Mucosa of stomach (tissue), 1 donor: ENCODE data around the gene C2orf78.
"Not testable (repeated sequence)": the region's sequence is repeated elsewhere in the genome, so short reads cannot be mapped to it uniquely, and the experiment has no call there.

Source experiments
- H3K27me3 ChIP-seq: one replicate; pipeline ENCODE4 v1.7.0; 2013; ENCODE audit warnings: mild to moderate bottlenecking, low read length; ENCODE audit not compliant: control insufficient read depth, insufficient read depth
- H3K36me3 ChIP-seq: one replicate; pipeline ENCODE4 v1.7.0; 2013; ENCODE audit warnings: low read length; ENCODE audit not compliant: control insufficient read depth, insufficient read depth
- H3K4me1 ChIP-seq: one replicate; pipeline ENCODE4 v1.7.0; 2013; ENCODE audit warnings: mild to moderate bottlenecking, low read length; ENCODE audit not compliant: control insufficient read depth, insufficient read depth
- H3K4me3 ChIP-seq: one replicate; pipeline ENCODE4 v1.7.0; 2013; ENCODE audit warnings: low read length
- H3K9ac ChIP-seq: one replicate; pipeline ENCODE4 v1.7.0; 2013; ENCODE audit warnings: mild to moderate bottlenecking, low read length, moderate library complexity
- H3K9me3 ChIP-seq: one replicate; pipeline ENCODE4 v1.7.0; 2013; ENCODE audit warnings: mild to moderate bottlenecking, low read length, moderate library complexity; ENCODE audit not compliant: control insufficient read depth
- donor health status: Pancreatic carcinoma.

C2orf78 gene

GRCh38 chr2:73764945-73765344, 19.0 kb upstream of the C2orf78 start:
- Histone ChIP-seq H3K36me3 (peaks cover 7% of the 10 kb centered on the region), H3K4me3 (no peak overlapping the region), H3K27me3 (no peaks in the 10 kb centered on the region)

GRCh38 chr2:73766349-73766748, 17.6 kb upstream of the C2orf78 start:
- Histone ChIP-seq H3K9ac (no peak overlapping the region), H3K4me1 (no peaks in the 10 kb centered on the region), H3K36me3 (peaks cover 7% of the 10 kb centered on the region), H3K9me3 (no peaks in the 10 kb centered on the region), H3K27me3 (no peaks in the 10 kb centered on the region), H3K4me3 (no peak overlapping the region)

More at GRCh38 chr2:73764945-73765344, 19.0 kb upstream of the C2orf78 start:
- Histone ChIP-seq H3K4me1 (no peaks in the 10 kb centered on the region), H3K9me3 (no peaks in the 10 kb centered on the region), H3K9ac (no peak overlapping the region)

- Histone ChIP-seq H3K36me3 (peaks cover 7% of the 10 kb centered on the region), H3K9me3 (no peaks in the 10 kb centered on the region), H3K4me1 (no peaks in the 10 kb centered on the region)
Measured at GRCh38 chr2:73766994-73767393, 17.0 kb upstream of the C2orf78 start.

GRCh38 chr2:73770725-73771124, 13.3 kb upstream of the C2orf78 start:
- no peaks in the 10 kb centered on the region for H3K4me1 ChIP-seq
- no peak overlapping the region for H3K9ac ChIP-seq
- H3K9me3 ChIP-seq = no peaks in the 10 kb centered on the region
- H3K4me3 ChIP-seq = no peak overlapping the region
- H3K36me3 ChIP-seq = no peaks in the 10 kb centered on the region
- no peaks in the 10 kb centered on the region for H3K27me3 ChIP-seq

More at GRCh38 chr2:73766994-73767393, 17.0 kb upstream of the C2orf78 start:
- no peaks in the 10 kb centered on the region for H3K27me3 ChIP-seq
- no peak overlapping the region for H3K9ac ChIP-seq
- H3K4me3 ChIP-seq = no peak overlapping the region

- no peaks in the 10 kb centered on the region for H3K4me1 ChIP-seq
- H3K27me3 ChIP-seq = no peaks in the 10 kb centered on the region
- no peaks in the 10 kb centered on the region for H3K36me3 ChIP-seq
- no peak overlapping the region for H3K9ac ChIP-seq
- no peaks in the 10 kb centered on the region for H3K9me3 ChIP-seq
- no peak overlapping the region for H3K4me3 ChIP-seq
Measured at GRCh38 chr2:73772819-73773218, 11.2 kb upstream of the C2orf78 start.

- Histone ChIP-seq H3K9me3 (no peaks in the 10 kb centered on the region), H3K9ac (no peak overlapping the region), H3K4me3 (no peak overlapping the region), H3K27me3 (no peaks in the 10 kb centered on the region), H3K36me3 (no peaks in the 10 kb centered on the region), H3K4me1 (peaks cover 8% of the 10 kb centered on the region)
Measured at GRCh38 chr2:73776381-73776780, 7.6 kb upstream of the C2orf78 start.

GRCh38 chr2:73776869-73777519, 7.0 kb upstream of the C2orf78 start:
- H3K9me3 ChIP-seq = no peaks in the 10 kb centered on the region
- no peak overlapping the region for H3K9ac ChIP-seq
- H3K36me3 ChIP-seq = no peaks in the 10 kb centered on the region
- H3K27me3 ChIP-seq = no peaks in the 10 kb centered on the region
- no peak overlapping the region for H3K4me3 ChIP-seq
- H3K4me1 ChIP-seq = peaks cover 8% of the 10 kb centered on the region

GRCh38 chr2:73778867-73779466, 5.0 kb upstream of the C2orf78 start:
- H3K9me3 ChIP-seq, H3K36me3 ChIP-seq, H3K4me1 ChIP-seq, H3K27me3 ChIP-seq: not testable (repeated sequence)
- H3K9ac ChIP-seq = peak overlapping the region; percentile 96
- H3K4me3 ChIP-seq = peak overlapping the region; percentile 85

GRCh38 chr2:73779467-73780236, 4.3 kb upstream of the C2orf78 start, which contains the start of gene DUSP11:
Gene DUSP11, minus strand, starts transcription at chr2:73780103. Its CDS starts 129 bp downstream, at chr2:73779974.
- Histone ChIP-seq H3K4me1 (peaks cover 8% of the 10 kb centered on the region), H3K27me3 (no peaks in the 10 kb centered on the region), H3K4me3 (peak within 1 kb of the TSS; percentile 85), H3K9me3 (no peaks in the 10 kb centered on the region), H3K36me3 (no peaks in the 10 kb centered on the region), H3K9ac (peak within 1 kb of the TSS; percentile 96)

- H3K36me3 ChIP-seq = no peaks in the 10 kb centered on the region
- H3K4me3 ChIP-seq = peak overlapping the region; percentile 85
- no peaks in the 10 kb centered on the region for H3K9me3 ChIP-seq
- peaks cover 8% of the 10 kb centered on the region for H3K4me1 ChIP-seq
- no peaks in the 10 kb centered on the region for H3K27me3 ChIP-seq
- H3K9ac ChIP-seq = peak overlapping the region; percentile 96
Measured at GRCh38 chr2:73780237-73780582, 3.8 kb upstream of the C2orf78 start.

GRCh38 chr2:73783402-73783801, 581 bp upstream of the C2orf78 start:
- H3K9ac ChIP-seq, H3K9me3 ChIP-seq, H3K36me3 ChIP-seq, H3K27me3 ChIP-seq, H3K4me1 ChIP-seq, H3K4me3 ChIP-seq: not testable (repeated sequence)

GRCh38 chr2:73811878-73812277, 27.9 kb downstream of the C2orf78 start:
- Histone ChIP-seq H3K9ac (no peak overlapping the region), H3K36me3 (no peaks in the 10 kb centered on the region), H3K9me3 (no peaks in the 10 kb centered on the region), H3K27me3 (no peaks in the 10 kb centered on the region), H3K4me1 (no peaks in the 10 kb centered on the region), H3K4me3 (no peak overlapping the region)
